OCI-M1 (cell line): ENCODE data around the gene SLC12A5.
"Not testable (repeated sequence)": the region's sequence is repeated elsewhere in the genome, so short reads cannot be mapped to it uniquely, and the experiment has no call there.

ENCODE experiments used
- DNase-seq: peaks from one replicate; lab custom pipeline; 2025; lab: John Stamatoyannopoulos, UW

SLC12A5 gene

DNA sequence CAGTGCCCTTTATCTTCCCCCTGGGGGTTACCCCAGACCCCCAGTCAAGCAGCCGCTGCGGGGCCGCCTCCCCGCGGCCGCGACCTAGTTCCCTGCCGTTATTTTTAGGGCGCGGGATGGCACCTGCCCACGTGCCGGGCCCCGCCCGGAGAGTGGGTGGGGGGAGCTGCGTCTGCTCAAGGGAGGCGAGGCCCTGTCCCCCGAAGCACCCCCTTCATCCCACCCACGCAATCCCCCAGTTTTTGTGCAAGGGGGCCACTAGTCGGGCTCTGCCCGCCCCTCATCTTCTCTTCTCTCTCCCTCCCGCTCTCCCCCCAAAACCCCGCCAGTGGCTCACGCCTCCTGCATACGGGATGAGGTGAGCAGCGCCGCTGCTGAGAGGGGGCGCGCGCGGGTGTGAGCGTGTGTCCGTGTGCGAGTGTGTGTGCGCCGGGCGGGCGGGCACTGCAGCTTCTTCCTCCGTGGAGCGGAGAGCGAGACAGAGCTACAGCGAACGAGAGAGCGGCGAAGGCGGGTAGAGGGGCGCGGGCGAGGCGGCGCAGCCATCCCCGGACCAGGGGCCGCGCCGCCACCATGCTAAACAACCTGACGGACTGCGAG is at the start of gene SLC12A5:
Gene SLC12A5, plus strand, starts transcription at position 444 of the 600 bp plus-strand sequence. Its CDS starts 130 bp downstream, at position 574.
- no peak for DNase-seq

DNA sequence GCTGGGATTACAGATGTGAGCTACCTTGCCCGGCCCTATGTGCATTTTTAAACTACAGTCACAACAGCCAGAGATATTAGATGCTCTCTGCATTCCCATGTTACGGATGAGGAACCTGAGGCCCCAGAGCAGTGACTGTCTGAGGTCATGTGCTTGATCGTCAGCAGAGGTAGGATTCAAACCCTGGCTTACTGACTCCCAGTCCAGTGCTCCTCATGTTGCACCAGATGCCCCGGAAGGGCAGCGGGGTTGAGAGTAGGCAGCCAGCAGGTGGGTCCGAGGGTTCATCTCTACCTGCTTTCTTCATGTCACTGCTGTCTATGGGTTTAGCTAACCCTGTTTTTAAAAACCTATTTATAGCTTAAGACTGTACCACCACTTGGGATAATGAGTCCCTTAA is 47.8 kb upstream of the SLC12A5 start:
- no peak for DNase-seq

DNA sequence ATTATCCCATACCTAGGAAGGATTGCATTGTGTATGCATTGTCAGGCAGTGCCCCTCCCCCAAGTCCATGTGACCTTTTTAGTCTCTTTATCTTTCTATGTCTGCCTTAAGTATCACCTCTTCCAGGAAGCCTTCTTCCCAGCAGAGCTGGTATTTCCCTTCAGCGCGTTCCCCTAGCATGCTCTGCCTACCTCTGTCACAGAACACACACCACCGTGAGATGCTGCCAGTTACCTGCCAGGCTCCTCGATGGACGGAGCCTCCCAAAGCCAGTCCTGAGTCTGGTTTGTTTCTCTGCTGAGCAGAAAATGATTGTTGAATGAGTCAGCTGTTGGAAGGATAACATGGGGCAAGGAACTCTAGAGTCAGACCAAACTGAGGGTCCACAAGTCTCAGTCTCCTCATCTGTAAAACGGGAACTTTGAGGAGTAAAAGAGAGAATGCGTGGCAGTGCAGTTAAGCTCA is 45.7 kb upstream of the SLC12A5 start:
- DNase-seq = peak; percentile 82

DNA sequence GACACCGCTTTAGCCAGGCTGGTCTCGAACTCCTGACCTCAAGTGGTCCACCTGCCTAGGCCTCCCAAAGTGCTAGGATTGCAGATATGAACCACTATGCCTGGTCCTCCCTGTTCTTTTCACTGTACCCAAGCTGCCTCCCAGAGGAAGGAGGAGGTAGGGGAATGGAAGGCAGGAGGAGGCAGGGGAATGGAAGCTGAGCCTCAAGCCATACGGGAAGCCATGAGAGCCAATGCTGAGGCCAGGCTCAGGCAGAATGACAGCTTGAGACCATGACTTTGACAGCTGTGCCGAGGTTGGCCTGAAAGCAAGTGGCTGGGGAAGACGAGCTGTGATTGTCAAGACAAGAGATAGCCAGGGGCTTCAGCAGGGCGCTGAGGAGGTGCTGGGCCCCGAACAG is 43.4 kb upstream of the SLC12A5 start:
- peak; percentile 50 for DNase-seq

DNA sequence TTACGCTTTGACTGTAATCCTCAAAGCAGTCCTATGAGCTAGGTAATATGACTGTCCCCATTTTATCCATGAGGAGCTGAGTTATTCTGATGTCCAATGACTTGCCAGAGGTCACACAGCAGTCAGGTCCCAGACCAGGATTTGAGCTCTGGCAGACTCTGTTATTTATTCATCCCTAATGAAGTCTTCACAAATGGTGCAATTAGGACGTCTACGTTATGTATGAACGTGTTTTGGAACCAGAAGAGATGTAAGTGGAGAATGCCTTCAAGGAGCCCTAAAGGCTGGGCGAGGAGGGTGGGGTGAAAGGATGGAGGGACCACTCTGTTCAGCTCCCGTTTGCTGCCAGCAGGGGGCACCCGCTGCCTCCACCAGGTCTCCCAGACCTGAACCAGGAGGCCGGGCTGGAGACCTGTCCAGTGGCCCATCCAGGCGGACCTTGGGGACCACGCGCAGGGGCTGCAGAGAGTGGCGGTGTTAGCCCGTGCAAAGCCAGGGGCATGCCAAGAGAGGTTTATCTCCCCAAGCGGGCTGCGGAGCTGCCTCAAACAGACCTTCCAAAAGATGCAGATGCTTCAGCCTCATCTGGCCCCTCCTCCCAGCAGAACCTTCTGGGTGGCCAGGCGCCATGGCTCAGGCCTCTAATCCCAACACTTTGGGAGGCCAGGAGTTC is 41.8 kb upstream of the SLC12A5 start:
- peak; percentile 88 for DNase-seq

DNA sequence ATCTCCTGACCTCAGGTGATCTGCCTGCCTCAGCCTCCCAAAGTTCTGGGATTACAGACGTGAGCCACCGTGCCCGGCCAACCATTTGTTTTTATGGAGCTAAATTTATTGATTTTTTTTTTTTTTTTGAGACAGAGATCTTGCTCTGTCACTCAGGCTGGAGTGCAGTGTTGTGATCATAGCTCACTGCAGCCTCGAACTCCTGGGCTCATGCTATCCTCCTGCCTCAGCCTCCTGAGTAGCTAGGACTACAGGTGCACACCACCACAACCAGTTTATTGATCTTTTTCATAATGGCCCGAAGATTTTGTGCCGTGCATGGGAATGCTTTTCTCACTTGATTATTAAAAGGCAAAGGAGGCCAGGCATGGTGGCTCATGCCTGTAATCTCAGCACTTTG is 40.2 kb upstream of the SLC12A5 start:
- DNase-seq = not testable (repeated sequence)

DNA sequence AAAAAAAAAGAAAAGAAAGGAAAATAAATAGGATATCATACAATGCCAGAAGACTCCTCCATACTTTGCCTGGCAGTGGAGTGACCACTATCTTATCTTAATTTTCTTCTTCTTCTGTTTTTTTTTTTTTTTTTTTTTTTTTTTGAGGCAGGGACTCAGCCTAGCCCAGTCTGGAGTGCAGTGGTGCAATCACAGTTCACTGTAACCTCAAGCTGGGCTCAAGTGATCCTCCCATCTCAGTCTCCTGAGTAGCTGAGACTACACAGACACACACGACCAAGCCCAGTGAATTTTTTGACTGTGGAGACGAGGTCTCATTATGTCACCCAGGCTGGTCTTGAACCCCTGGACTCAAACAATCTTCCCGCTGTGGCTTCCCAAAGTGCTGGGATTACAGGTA is 37.4 kb upstream of the SLC12A5 start:
- DNase-seq = peak; percentile 74

DNA sequence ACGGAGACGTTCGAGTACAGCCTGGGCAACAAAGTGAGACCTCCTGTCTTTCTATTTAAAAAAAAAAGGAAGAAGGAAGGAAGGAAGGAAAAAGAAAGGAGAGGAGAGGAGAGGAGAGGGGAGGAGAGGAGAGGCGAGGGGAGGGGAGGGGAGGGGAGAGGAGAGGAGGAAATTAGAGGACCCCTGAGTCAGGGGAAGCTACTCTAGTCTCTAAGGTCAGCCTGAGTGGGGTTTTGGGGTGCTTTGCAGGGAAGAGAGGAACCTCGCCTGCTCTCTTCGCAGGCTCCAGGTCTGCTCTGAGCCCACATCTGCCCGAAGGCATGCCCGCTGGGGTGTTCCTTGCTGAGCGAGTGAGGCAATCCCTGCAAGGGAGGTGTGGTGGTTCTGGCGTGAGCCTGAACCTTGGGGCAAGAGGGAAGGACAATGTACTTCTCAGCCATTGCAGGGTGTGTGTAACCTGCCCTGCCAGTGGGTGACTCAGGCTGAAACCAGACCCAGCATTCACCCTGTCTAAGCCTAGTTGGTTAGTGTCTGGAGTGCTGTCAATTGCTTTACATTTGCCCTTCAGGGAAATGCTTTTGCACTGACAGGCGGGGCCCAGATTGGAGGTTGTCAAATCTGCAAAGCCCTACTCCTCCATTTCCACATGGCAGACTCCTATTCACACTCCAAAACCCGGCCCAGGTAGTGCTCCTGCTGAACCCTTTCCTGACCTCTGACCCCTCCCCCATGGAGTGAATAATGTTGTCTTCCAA is 35.6 kb upstream of the SLC12A5 start:
- peak; percentile 19 for DNase-seq

DNA sequence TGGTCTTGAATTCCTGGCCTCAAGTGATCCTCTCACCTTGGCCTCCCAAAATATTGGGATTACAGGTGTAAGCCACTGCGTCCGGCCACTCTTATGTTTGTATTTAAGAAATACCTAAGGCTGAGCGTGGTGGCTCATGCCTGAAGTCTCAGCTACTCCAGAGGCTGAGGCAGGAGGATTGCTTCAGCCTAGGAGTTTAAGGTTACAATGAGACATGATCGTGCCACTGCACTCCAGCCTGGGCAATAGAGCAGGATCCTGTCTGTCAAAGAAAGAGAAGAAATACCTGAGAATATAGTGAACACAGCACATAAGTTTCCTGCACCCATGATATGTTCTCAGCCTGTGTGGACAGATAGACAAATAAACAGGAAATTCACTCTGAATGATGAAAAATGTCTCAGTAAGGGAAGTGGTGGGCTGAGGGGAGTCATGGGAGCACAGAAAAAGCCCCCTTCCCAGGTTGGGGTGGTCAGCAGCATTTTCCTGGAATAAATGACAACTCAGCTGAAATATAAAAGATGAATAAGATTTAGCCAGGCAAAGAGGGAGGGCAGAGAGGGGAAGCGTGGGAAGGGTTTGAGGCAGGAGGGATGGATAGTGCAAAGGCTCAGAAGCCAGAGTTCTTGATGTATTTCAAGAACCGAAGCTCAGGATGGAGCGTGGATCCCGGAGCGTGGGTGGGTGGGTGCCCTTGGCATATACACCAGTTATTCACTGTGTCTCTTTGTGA is 34.1 kb upstream of the SLC12A5 start:
- no peak for DNase-seq

DNA sequence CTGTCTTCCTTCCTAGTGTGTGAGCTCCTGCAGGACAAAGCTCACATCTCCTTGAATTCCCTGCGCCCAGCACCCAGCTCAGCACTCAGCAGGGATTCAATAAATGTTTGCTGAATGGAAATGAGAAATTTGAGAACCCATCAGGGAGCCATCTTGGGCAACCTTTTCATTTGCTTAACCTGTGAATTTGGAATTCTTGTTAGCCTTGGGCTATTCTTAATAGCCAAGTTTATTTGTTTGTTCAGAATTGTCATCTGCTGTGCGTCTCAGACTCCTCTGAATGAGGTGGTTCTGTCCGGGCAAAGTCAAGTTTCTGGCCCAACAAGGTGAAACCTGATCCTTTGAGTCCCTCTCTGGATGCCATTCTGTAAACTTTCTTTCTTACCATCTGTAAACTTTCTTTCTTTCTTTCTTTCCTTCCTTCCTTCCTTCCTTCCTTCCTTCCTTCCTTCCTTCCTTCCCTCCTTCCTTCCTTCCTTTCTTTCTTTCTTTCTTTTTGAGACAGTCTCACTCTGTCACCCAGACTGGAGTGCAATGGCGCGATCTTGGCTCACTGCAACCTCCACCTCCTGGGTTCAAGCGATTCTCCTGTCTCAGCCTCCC is 33.4 kb upstream of the SLC12A5 start:
- DNase-seq = not testable (repeated sequence)

DNA sequence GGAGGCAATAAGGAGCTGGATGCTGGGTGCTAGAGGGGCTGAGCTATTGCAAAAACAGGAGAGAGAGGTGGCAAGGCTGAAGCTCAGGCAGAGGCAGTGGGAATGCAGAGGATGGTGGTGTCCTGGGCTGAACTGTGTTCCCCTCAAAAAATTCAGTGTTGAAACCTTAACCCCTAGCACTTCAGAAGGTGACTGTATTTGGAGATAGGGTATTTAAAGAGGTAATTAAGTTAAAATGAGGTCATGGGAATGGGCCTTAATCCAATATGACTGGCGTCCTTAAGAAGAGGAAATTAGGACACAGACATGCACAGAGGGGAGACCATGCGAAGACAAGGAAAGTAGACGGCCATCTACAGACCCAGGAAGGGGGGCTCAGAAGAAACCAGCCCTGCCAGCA is 31.8 kb upstream of the SLC12A5 start:
- DNase-seq = no peak

DNA sequence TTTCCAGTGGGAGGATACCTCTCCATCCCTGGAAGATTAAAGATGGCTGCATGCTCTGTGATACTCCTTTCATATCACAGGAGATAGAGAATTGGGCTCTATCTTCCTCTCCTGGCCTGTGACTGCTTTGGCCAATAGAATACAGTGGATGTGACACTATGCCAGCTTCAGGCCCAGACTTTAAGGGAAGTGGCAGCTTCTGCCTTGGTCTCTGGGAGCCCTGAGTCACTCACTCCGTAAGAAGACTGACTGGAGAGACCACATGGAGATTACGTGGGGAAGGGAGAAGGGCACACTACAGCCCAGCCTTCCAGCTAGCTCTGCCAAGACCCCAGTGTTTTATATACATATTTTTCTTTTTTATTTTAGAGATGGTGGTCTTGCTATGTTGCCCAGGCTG is 30.7 kb upstream of the SLC12A5 start:
- peak; percentile 33 for DNase-seq

DNA sequence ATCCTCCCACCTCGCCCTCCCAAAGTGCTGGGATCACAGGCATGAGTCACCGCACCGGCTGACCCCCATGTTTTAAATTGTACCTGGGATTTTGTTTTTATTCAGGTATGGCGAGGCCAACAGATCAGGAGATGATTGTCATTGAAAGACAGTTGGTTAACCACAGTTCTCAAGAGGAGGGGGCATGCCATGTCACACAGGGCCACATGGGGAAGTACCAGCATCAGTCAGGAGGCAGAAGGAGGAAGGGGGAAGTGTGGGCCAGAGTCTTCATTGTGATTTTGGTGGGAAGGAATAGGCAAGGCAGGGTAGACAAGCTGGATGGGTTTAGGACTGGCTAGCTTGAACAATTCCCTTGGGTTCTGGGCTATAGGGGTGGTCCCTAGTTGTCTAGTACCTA is 30.3 kb upstream of the SLC12A5 start:
- peak; percentile 73 for DNase-seq

DNA sequence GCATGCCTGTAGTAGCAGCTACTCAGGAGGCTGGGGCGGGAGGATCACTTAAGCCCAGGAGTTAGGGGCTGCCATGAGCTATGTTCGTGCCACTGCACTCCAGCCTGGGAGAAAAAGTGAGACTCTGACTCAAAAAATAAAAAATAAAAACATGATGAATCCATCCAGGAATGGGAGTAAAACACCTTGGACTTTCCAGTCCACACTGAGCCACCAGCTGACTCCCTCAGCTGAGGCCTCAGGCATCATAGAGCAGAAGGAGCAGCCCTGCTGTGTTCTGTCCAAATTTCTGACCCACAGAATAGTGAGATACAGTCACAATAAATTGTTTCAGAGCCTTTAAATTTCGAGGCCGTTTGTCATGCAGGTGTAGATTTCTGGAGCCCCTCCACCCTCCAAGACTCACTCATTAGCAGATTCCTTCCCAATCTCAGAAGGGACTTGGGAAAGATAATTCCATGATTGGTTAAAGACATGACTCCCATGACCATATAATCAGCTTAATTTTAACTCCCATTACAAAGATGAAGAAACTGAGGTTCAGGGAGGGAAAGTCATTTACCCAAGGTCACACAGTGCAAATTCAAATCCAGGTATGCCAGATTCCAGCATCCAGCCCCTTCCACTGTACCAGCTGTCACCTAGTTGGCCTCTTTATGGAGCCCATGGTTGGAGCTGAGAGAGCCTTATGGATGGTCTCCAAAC is 29.3 kb upstream of the SLC12A5 start:
- no peak for DNase-seq

DNA sequence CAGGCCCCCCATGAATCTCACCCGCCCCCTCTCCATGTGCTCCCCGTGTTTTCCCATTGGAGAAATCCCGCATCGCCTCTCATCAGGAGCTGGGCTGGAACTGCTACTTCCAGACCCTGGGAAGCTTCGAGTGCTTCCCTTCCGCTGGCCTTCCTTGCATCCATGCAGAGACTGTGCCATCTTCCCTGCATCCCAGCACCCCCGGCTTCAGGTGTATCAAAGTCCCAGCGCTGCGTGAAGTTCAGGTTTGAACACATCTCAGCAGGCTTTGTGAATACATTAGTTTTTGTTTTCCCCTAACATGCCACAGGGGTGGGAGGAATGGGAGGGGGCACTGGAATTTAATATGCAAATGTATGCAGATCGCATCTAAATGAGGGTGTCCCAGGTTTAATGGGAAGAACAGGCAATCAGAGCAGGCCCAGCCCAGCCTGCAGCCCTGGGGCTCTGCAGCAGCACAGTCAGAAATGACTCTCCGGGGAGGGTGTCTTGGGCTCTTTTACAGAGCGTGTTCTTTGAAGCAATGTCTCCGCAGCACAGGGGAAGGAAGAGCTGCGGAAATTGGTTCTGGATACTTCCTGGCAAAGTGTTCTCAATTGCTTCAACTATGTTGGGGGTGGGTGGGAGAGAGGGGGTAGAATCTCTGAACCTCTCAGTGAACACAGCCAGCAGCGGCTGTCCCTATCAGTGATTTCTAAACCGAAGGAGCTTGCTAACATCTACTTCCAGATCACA is 28.6 kb upstream of the SLC12A5 start:
- DNase-seq = no peak

DNA sequence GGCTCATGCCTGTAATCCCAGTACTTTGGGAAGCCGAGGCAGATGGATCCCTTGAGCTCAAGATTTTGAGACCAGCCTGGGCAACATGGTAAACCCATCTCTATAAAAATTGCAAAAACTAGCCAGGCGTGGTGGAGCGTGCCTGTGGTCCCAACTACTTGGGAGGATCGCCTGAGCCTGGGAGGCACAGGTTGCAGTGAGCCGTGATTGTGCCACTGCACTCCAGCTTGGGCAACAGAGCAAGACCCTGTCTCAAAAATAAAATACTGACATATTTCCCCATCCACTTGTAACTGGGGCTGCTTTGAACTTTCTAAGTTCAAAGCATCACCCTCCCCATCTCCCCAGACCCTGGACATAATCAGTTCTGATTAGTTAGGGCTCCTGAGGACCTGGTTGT is 27.5 kb upstream of the SLC12A5 start:
- DNase-seq = no peak

DNA sequence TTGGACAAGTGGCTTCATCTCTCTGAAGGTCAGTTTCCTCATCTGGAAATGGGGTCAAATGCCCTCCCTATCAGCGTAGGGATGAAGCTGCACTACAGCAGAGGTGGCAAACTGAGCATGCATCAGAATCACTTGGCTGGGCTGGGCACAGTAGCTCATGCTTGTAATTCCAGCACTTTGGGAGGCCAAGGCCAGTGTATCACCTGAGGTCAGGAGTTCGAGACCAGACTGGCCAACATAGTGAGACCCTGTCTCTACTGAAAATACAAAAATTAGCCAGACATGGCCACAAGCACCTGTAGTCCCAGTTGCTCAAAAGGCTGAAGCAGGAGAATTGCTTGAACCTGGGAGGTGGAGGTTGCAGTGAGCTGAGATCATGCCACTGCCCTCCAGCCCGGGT is 27.0 kb upstream of the SLC12A5 start:
- no peak for DNase-seq

DNA sequence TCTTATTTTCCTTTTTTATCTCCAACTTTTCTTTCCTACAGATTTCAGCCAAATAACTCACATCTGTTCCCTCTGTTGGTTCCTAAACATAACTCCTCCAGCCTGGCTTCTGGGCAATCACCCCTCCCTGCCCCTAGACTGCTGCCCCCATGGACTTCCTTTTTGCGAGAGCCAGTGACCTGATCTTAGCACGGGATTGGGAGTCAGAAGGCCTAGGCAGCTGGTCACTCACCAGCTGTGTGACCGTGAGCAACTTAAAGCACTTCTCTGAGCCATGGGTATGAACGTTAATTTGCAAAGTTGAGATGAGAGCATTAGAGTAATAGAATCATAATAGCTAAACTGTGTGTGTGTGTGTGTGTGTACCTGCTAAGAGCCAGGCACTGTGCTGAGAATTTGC is 24.8 kb upstream of the SLC12A5 start:
- DNase-seq = no peak

DNA sequence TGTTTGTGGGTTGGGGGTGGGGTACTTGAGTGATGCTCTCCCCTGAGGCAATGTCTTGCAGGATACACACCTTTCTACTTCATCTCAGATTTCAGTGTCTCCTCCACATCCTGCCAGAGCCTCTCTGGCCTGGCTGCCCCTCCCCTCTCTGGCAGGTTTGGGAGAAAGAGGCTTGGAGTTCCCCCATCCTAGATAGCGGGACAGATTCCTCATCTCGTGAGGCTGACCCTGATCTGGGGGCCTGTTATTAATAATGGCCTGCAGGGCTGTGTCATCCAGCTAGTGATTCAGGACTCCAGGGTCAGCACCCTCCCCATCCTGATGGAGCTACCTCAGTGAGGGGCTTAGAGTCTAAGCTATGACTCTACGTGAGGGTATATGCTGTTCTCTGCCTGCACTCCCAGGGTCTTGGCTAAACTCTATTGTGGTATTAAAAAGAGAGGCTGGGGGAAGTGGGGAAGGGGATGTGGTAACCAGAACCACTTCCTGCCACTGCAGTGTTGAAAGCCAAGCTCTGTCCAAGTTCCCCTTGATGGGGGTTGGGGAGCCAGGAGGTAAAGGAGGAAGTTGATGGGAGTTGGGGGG is 24.0 kb upstream of the SLC12A5 start:
- peak; percentile 87 for DNase-seq

DNA sequence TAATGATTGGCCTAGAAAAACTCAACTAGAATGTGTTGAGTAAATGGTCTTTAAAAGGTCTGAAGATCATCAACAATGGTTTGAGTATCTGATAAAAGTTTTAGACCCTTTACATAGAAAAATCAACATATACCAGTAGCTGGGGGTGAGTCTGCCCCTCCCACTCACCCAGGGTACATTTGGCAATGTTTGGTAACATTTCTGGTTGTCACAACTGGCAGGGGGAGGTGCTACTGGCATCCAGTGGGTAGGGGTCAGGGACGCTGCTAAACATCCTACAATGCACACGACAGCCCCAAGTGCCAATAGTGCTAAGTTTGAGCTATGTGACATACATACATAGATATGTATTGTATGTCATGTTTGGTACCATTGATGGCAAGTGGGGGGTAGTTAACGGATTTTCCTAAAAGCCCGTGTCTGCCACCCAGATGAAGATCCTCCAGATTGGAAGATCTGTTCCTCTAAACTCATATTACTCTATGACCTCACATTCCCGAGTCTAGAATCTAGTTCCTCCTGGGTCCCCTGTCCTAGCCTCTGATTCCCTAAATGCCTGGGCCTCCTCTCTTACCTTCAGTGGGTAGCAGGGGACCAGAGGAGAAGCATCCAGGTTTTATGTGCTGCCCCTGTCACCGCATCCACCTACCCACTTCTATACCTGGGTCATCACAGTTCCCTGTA is 22.9 kb upstream of the SLC12A5 start:
- DNase-seq = no peak
